Ramos (cell line): Measurements from ENCODE around the gene ZC3H7B.

Experiments used
- in situ Hi-C: fragments of 300-500 bp; cut with MboI; formaldehyde crosslinking; loops from one replicate; pipeline ENCODE4 v1.14.3; 2022; ENCODE audit warnings: low sequenced_read_pairs; ENCODE audit not compliant: unreplicated experiment

The ZC3H7B gene

DNA sequence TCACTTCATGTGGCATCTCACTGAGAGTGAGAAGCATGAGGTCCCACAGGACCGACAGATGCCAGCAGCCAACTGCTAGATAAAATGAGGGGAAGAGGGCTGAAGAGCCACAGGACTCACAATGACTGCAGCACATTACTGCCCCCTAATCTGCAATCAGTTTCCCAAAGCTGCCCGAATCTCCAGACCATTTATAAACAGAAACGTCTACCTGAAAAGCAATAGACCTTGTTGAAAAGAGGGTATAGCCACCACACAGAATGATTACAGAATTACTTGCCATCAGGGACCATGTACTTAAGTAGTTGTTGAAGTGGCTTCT, 68.1 kb downstream of the ZC3H7B start:
- in situ Hi-C loops, result no loop called here

- in situ Hi-C loops, result no loop called here
Observed at GRCh38 chr22:41369837-41370236, 68.5 kb downstream of the ZC3H7B start.

DNA sequence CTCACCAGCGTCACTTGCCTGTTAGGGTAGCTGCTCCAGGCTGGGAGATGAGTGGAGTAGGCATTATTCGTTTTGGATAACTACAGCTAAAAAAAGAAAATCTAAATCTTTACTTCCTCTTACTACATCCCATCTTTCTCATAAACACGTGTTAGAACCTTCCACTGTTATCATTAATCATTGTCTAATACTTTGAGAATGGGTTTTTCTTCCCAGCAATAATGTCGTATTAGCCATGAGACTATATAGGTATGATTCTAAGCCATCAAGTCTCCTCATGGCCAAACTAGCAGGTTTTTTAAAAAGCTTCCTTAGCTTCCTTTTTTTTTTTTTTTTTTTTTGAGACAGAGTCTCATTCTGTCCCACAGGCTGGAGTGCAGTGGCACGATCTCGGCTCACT, 76.5 kb downstream of the ZC3H7B start:
- in situ Hi-C loops, result no loop called here

- in situ Hi-C loops, result no loop called here
Observed at GRCh38 chr22:41380993-41381328, 79.6 kb downstream of the ZC3H7B start.

- in situ Hi-C loops, result no loop called here
Observed at GRCh38 chr22:41381329-41382097, 80.2 kb downstream of the ZC3H7B start, which contains the start of gene TEF. TEF (plus strand) TSS chr22:41381942; CDS start chr22:41382045, 103 bp downstream.

- in situ Hi-C loops, result no loop called here
Observed at GRCh38 chr22:41382098-41382578, 80.8 kb downstream of the ZC3H7B start.

GRCh38 chr22:41382610-41383009, 81.3 kb downstream of the ZC3H7B start:
- in situ Hi-C loops, result no loop called here

- in situ Hi-C loops, result no loop called here
Observed at GRCh38 chr22:41383085-41383484, 81.8 kb downstream of the ZC3H7B start.

DNA sequence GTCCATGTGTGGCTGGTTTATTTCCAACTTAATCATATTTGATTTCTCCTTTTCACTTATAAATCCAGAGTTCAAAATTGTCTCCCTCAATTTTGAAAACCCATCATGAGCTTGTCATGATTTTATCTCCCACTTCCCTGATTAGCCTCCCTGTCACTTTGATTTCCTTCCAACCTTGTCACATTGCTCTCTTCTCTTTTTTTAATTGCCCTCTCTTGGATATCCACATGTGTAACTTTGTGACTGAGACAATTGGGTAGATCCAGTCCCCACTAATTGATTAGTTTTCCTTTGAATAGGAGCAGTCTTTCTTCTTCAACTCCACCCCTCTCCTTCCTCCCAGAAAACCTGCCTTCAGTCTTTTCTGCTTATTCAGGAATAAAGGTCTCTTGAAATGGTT, 82.8 kb downstream of the ZC3H7B start:
- in situ Hi-C loops, result no loop called here

GRCh38 chr22:41387341-41387740, 86.0 kb downstream of the ZC3H7B start:
- in situ Hi-C loops, result no loop called here

- in situ Hi-C loops, result no loop called here
Observed at GRCh38 chr22:41394012-41394356, 92.7 kb downstream of the ZC3H7B start.

DNA sequence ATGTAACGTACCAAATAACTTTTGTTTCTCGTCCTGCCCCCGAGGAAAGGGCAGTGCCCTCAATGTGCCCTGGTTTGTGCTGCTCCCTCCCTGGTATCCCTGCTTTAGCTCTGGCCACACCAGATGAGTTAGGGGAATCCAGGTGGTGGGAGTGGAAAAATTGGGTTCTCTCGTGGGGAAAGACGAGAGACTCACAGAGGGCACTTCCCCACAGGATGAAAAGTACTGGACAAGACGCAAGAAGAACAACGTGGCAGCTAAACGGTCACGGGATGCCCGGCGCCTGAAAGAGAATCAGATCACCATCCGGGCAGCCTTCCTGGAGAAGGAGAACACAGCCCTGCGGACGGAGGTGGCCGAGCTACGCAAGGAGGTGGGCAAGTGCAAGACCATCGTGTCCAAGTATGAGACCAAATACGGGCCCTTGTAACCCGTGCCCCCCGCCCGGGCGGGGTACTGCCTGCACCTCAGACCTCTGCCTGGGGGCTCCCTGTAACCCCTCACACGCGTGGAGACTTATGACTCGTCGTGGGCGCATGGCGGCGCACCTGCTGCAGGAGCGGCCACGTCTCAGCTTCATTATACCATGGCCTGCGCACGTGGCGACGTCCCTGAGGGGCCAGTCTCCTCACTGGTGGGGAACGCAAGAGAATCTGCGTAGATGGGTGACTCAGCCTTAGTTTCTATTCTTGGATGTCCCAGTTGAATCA, 94.4 kb downstream of the ZC3H7B start:
- in situ Hi-C loops, result no loop called here

DNA sequence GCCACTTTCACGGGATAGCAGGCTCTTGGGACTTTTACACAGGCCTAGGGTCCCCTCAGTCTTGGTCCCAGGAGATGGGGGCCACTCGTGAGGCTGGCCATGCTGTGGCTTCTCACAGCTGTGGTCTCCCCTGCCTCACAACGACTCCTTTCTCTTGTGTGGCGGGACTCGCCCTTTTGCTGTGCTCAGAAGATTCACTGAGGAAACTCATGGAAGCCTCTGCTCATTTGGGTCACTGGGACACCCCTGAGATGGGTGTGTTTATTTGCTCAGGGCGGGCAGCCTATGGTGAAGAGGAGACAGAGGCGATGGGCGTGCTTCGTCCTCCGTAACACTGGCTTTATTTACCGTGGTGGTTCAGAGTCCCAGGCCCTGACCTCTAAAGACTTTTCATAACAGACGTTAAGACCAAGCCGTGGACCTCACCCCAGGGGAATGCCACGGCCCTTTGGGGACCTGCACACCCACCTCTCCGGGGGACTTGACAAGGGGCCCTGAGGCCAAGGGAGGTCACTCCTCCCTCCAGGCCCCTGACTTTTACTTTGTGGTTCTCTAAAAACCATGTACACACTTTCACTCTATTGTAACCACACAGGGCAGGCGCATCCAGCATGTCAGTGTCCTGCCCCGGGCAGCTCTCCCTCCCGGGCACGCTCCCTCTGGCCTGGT, 96.0 kb downstream of the ZC3H7B start:
- in situ Hi-C loops, result no loop called here

DNA sequence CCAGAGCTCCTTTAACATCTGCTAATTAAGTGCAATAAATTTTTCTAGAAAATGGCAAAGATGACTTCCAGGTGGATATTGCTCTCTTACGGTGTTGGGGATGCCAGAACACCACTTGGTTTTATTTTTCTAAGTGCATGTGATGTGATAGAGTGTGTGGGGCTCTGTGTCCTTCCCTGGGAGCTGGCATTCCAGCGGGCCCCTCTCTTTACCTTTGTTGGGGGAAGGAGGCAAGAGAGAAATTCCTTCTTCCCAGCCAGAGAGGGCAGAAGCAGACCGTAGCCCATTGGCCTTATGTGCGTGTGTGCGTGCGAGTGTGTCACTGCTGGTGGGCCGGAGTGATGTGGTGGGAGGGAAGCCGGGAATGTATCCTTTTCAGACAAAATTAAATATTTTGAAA, 97.6 kb downstream of the ZC3H7B start:
- in situ Hi-C loops, result no loop called here

DNA sequence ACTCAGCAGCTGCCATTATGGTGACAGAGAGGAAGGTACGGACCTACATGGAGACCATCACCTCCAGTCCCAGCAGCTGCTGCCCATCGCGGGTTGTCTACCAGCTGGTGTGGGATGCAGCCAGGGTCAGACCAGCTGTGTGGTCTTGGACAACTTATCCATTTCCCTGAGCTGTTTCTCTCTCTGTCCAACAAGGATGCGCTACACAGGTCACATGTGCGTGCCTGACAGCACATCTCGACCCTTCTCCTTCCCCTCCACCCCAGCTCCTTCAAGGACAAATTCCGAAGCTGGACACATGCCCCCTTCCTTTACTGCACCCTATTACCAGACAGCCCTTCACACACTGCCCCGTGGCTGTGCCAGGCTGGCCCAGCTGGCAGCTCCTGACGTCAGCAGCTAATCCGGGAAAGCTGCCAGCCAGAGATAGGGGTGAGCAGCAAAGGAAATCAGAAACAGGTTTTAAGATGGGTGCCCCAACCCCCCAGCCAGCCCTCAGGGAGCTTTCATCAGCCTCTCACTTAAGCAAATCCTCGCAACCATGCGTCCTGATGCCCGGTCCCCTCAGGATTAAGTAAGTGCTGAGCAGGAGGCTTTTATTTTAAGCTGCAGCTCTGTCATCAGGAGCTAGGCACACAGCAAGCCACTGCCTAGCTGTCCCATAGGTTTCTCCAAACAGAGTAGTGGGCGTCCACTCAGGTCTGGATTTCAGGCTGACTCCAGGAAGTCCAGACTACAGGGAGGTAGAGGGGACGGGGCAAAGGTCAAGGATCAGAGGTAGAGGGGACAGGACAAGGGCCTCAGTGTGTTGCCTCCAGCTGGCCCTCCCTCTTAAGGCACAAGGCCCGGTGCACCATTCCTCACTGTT, 100.7 kb downstream of the ZC3H7B start:
- in situ Hi-C loops, result loop anchor here (5.0 kb wide), 1 partner anchor 115 kb away; no protein-coding TSS in a partner anchor

GRCh38 chr22:41402851-41403250, 101.5 kb downstream of the ZC3H7B start:
- in situ Hi-C loops, result loop anchor here (5.0 kb wide), 1 partner anchor 114 kb away; no protein-coding TSS in a partner anchor

DNA sequence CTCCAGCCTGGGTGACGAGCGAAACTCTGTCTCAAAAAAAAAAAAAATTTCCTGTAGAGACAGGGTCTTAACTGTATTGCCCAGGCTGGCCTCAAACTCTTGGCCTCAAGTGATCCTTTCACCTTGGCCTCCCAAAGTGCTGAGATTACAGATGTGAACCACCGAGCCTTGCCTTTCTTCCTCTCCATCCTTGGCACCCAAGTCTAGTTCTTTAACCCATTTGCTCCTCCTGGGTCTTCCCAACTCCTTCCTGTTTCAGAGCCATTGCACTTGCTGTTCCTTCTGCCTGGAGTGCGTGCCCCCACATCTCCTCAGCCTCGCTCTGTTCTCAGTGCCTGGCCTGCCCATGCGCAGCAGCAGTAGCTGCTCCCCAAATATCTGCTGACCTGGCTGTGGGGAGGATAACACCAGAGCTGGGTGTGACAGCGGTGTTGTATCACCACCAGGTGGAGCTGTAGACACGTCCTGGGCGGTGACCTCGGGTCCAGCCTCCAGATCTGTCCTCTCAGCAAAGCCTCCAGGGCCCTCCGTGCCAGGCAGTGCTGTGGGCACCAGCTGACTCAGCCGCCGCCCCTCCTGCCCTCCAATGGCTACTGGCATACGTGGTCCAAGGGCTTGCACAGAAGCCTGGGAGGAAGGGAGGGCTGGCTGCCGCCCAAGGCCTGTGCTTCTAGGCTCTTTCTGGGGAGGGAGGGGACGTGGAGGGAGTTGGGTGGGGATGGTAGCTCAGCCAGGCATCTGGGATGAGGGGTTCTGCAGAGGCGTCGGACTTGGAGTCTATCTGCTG, 102.4 kb downstream of the ZC3H7B start:
- in situ Hi-C loops, result loop anchor here (5.0 kb wide), 1 partner anchor 114 kb away; no protein-coding TSS in a partner anchor

GRCh38 chr22:41405588-41405987, 104.3 kb downstream of the ZC3H7B start:
- in situ Hi-C loops, result no loop called here

DNA sequence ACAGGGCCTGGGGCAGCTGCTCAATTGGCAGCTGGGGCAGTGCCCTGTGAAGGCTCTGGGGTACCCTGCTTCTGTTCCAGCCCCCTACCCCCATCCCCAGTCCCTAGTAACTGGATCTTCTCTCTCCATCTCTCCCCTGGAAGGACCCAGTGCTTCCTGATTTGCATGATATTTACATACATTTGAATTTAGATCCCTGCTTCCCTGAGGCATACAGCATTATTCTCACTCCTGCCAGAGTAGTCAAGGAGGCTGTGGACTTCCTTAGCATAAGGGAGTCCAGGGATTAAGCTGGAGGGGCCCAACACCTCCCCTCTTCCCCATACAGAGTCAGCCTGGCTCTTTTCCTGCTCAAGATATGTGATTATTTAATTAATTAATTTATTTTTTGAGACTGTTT, 105.1 kb downstream of the ZC3H7B start:
- in situ Hi-C loops, result no loop called here
